Keratinocyte (primary cell): ENCODE results near the gene SLC8A3. TPM values are rescaled to one million over a fixed set of nuclear protein-coding genes. Genes with fewer than 3 reads are reported as not detected.
A peak's percentile ranks its signal among the peaks of the same experiment; 100 is the strongest.

Experiments used
- DNase-seq: peaks from one replicate; pipeline ENCODE4 v3.0.0-alpha.2; 2011; ENCODE audit warnings: low read depth, missing footprints, low spot score
- FAIRE-seq: peaks from 2 replicates; lab custom pipeline; 2011; peaks lifted over from hg19 to GRCh38; lab: Jason Lieb, UNC
- H2AFZ ChIP-seq: 2 replicates; pipeline ENCODE4 v1.6.0; 2012; ENCODE audit warnings: low read length, control low read depth, inconsistent platforms; ENCODE audit not compliant: control insufficient read depth
- H3K27ac ChIP-seq: 2 replicates; pipeline ENCODE4 v1.5.1; 2011; ENCODE audit warnings: low read length; ENCODE audit not compliant: control insufficient read depth, insufficient read depth
- H3K27me3 ChIP-seq: 3 replicates; pipeline ENCODE4 v1.6.0; 2011; ENCODE audit warnings: low read length; ENCODE audit not compliant: control insufficient read depth, insufficient read depth; ENCODE audit errors: extremely low read depth
- H3K36me3 ChIP-seq, 2 experiments: 2 replicates in 1 of 2; 3 replicates in 1 of 2; pipeline ENCODE4 v1.5.1; 2011; ENCODE audit warnings: low read length in 2 of 2, mild to moderate bottlenecking in 1 of 2; ENCODE audit not compliant: control insufficient read depth in 2 of 2, insufficient read depth in 2 of 2; ENCODE audit errors: extremely low read depth in 1 of 2
- H3K4me1 ChIP-seq: 3 replicates; pipeline ENCODE4 v1.5.1; 2011; ENCODE audit warnings: low read length; ENCODE audit not compliant: control insufficient read depth, insufficient read depth; ENCODE audit errors: extremely low read depth
- H3K4me2 ChIP-seq: 3 replicates; pipeline ENCODE4 v1.6.0; 2011; ENCODE audit warnings: low read depth, low read length; ENCODE audit not compliant: control insufficient read depth, insufficient read depth; ENCODE audit errors: extremely low read depth
- H3K4me3 ChIP-seq, 3 experiments: fragments of 200-600 bp in 1 of 3; sonication (generic) in 1 of 3; 2 replicates in 2 of 3; 3 replicates in 1 of 3; pipeline ENCODE4 v1.5.1; 2011 to 2016; ENCODE audit warnings: low read length in 3 of 3, mild to moderate bottlenecking in 3 of 3, control low read depth in 2 of 3, inconsistent platforms in 1 of 3, low read depth in 1 of 3, mixed read lengths in 1 of 3, mixed run types in 1 of 3, moderate library complexity in 1 of 3; ENCODE audit not compliant: control insufficient read depth in 2 of 3, insufficient read depth in 2 of 3; ENCODE audit errors: extremely low read depth in 1 of 3
- H3K79me2 ChIP-seq: 2 replicates; pipeline ENCODE4 v1.6.0; 2012; ENCODE audit warnings: low read length; ENCODE audit not compliant: control insufficient read depth, insufficient read depth
- H3K9ac ChIP-seq: 3 replicates; pipeline ENCODE4 v1.6.0; 2011; ENCODE audit warnings: low read length; ENCODE audit not compliant: control insufficient read depth, insufficient read depth; ENCODE audit errors: extremely low read depth
- H3K9me1 ChIP-seq: 3 replicates; pipeline ENCODE4 v1.6.0; 2011; ENCODE audit warnings: low read length; ENCODE audit not compliant: control insufficient read depth, insufficient read depth; ENCODE audit errors: extremely low read depth
- H3K9me3 ChIP-seq: 2 replicates; pipeline ENCODE4 v1.5.1; 2012; ENCODE audit warnings: low read depth, low read length; ENCODE audit not compliant: control insufficient read depth
- H4K20me1 ChIP-seq: 3 replicates; pipeline ENCODE4 v1.6.0; 2011; ENCODE audit warnings: low read length; ENCODE audit not compliant: control insufficient read depth, insufficient read depth; ENCODE audit errors: extremely low read depth
- EZH2 ChIP-seq: IDR thresholded peaks from one replicate; pipeline ENCODE4 v1.6.1; 2012; ENCODE audit warnings: inconsistent platforms, mild to moderate bottlenecking, low read length, moderate library complexity
- dilution Hi-C: fragments of 300-500 bp; cut with MboI; formaldehyde crosslinking; loops from one replicate; pipeline ENCODE4 v1.7.0; 2020; ENCODE audit warnings: low sequenced_read_pairs; ENCODE audit not compliant: extremely low pct_ligation_motif_present
- polyA plus RNA-seq, 5 experiments: library from polyadenylated mRNA; depleted of rRNA in 3 of 5; stranded (reverse) in 3 of 5; stranded (forward) in 1 of 5; unstranded in 1 of 5; fragments of >200 nt; gene quantifications; 1 replicate in 1 of 5; 2 replicates in 3 of 5; 3 replicates in 1 of 5; pipeline versions ENCODE4 v1.2.1 to v1.2.3, GENCODE V29; 2011 to 2012; ENCODE audit warnings: missing spikeins in 2 of 5, low read depth in 1 of 5, low replicate concordance in 1 of 5
- TF ChIP-seq, protein P1 (sequence below), 3 experiments: IDR thresholded peaks in 1 of 3; conservative IDR thresholded peaks in 1 of 3; optimal IDR thresholded peaks in 1 of 3; 2 replicates in 2 of 3; 3 replicates in 1 of 3; pipeline versions ENCODE3 to v1.5.1; 2011; ENCODE audit warnings: low read length in 3 of 3, mild to moderate bottlenecking in 3 of 3, moderate library complexity in 2 of 3, control low read depth in 1 of 3, inconsistent platforms in 1 of 3; ENCODE audit not compliant: insufficient read depth in 2 of 3; ENCODE audit errors: extremely low read depth in 1 of 3

SLC8A3 gene
- polyA plus RNA-seq, 1 donor (not counting 4 experiments of a cell fraction or from before 2014, with no cell fraction given) = not detected

DNA sequence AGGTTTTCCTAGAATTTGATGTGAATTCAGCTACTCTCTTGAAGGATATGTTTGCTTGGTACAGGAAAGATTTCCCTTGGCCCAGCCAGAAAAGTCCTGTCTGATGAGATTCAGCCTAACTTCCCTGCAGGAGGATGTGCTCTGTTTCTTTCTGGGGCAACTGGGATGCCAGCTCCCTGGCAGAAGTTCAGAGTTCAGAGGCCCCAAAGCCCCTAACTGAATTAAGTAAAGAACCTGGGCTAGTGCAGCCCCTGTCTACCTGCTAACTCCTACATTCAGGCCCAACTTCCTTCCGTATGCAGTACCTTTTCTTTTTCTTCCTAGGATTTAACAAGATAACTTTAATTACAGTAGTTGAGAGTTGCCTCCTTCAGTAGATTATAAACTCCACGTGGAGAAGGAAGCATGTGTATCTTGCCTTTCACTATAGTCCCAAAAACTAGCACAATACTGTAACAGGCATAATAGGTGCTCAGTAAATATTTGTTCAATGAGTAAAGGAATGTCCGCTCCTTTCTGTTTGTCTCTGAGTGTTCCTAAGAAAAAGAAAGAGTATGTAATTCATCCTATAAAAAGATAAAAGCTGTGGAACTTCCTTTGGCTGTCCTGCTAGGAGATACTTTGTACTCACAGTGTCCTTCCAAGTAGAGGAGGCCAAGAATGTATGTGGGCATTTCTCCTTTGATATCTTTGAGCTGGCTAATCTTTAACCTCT, 141.0 kb downstream of the SLC8A3 start:
- Histone ChIP-seq H3K36me3 (no peaks in the 10 kb centered on the region), H3K9me1 (no peaks in the 10 kb centered on the region), H3K4me1 (peaks cover 3% of the 10 kb centered on the region), H4K20me1 (no peaks in the 10 kb centered on the region), H2AFZ (no peak overlapping the region), H3K79me2 (no peaks in the 10 kb centered on the region), H3K4me3 (no peak overlapping the region), H3K27me3 (no peaks in the 10 kb centered on the region), H3K27ac (no peak overlapping the region), H3K4me2 (no peak overlapping the region), H3K9me3 (no peaks in the 10 kb centered on the region), H3K9ac (no peak overlapping the region)
- FAIRE-seq = no peak
- no peak for TF ChIP-seq EZH2
- TF ChIP-seq, protein P1, sequence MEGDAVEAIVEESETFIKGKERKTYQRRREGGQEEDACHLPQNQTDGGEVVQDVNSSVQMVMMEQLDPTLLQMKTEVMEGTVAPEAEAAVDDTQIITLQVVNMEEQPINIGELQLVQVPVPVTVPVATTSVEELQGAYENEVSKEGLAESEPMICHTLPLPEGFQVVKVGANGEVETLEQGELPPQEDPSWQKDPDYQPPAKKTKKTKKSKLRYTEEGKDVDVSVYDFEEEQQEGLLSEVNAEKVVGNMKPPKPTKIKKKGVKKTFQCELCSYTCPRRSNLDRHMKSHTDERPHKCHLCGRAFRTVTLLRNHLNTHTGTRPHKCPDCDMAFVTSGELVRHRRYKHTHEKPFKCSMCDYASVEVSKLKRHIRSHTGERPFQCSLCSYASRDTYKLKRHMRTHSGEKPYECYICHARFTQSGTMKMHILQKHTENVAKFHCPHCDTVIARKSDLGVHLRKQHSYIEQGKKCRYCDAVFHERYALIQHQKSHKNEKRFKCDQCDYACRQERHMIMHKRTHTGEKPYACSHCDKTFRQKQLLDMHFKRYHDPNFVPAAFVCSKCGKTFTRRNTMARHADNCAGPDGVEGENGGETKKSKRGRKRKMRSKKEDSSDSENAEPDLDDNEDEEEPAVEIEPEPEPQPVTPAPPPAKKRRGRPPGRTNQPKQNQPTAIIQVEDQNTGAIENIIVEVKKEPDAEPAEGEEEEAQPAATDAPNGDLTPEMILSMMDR (optimal IDR thresholded peaks at IDR 0.05 in 1 of 3, IDR thresholded peaks at IDR 0.05 in 1 of 3, conservative IDR thresholded peaks at IDR 0.05 in 1 of 3; ENCODE audit: extremely low read depth in 1 of 3, insufficient read depth in 2 of 3, low read length in 3 of 3) = no peak
- dilution Hi-C loops = no loop called here
- DNase-seq = no peak

DNA sequence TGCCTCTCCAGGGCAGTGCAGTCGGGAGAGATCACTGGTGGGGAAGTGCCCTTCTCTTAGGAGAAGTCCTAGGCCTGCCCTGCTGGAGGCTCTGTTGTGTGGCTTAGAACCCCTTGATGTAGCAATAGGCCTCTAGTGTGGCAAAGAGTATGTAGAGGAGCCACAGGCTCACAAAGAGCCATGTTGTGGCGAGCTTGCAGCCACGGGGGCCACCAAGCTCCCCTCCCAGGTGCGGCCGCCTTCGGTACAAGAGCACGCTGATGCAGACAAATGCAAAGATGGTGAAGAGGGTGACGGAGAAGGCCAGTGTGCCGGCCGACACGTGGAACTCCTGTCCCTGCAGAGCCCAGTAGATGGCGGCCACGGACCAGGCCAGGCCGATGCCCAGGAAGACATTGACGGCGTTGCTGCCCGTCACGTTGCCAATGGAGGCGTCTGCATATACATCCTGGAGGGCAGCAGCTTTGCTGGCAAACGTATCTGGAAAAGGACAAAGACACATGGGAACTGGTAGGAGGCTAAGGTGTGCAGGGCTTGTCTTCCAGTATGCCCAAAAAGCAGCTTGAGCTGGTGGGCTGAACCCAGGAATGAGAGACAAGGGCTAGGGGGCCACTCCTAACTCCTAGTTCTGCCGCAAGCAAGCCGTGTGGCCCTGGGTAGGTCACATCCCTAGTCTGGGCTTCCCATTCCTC, 142.8 kb downstream of the SLC8A3 start:
- Histone ChIP-seq H3K9ac (no peak overlapping the region), H3K27ac (no peak overlapping the region), H3K4me1 (peaks cover 3% of the 10 kb centered on the region), H2AFZ (no peak overlapping the region), H3K79me2 (no peaks in the 10 kb centered on the region), H3K4me2 (no peak overlapping the region), H3K9me3 (no peaks in the 10 kb centered on the region), H3K36me3 (no peaks in the 10 kb centered on the region), H3K9me1 (no peaks in the 10 kb centered on the region), H4K20me1 (no peaks in the 10 kb centered on the region), H3K27me3 (no peaks in the 10 kb centered on the region), H3K4me3 (no peak overlapping the region)
- no peak for TF ChIP-seq EZH2
- TF ChIP-seq, protein P1 (optimal IDR thresholded peaks at IDR 0.05 in 1 of 3, IDR thresholded peaks at IDR 0.05 in 1 of 3, conservative IDR thresholded peaks at IDR 0.05 in 1 of 3; ENCODE audit: extremely low read depth in 1 of 3, insufficient read depth in 2 of 3, low read length in 3 of 3) = peak; percentile 70 to 99 (median 96)
- FAIRE-seq = peak; percentile 57
- dilution Hi-C loops = no loop called here
- no peak for DNase-seq
